Activated T-helper 1 cell treated with anti-CD3 and anti-CD28 coated beads, Interleukin-12 subunit alpha, Interleukin-12 subunit beta, Interleukin-2, Interleukin-4 antibody, amounts not matched to agents 30 ng/mL and 10 ng/mL and 1 ng/mL, durations not matched to agents 14 hours and 24 hours and 36 hours (primary cell): ENCODE data around the gene RXRA. TPM values are rescaled to one million over a fixed set of nuclear protein-coding genes. Genes with fewer than 3 reads are reported as not detected.

ENCODE experiments used
- DNase-seq: peaks from one replicate; pipeline ENCODE4 v3.0.0; 2021; ENCODE audit warnings: low spot score
- H3K27ac Mint-ChIP-seq: one replicate; pipeline ENCODE4 v1.8.0; 2021; ENCODE audit warnings: mild to moderate bottlenecking, mixed read lengths
- H3K27me3 Mint-ChIP-seq: one replicate; pipeline ENCODE4 v1.8.0; 2022; ENCODE audit warnings: mild to moderate bottlenecking, moderate library complexity, mixed read lengths; ENCODE audit not compliant: insufficient read depth
- H3K36me3 Mint-ChIP-seq: one replicate; pipeline ENCODE4 v1.8.0; 2021; ENCODE audit warnings: low read depth, mixed read lengths
- H3K4me1 Mint-ChIP-seq: one replicate; pipeline ENCODE4 v1.8.0; 2021; ENCODE audit warnings: low read depth, mixed read lengths
- H3K4me3 Mint-ChIP-seq: one replicate; pipeline ENCODE4 v1.8.0; 2021; ENCODE audit warnings: mild to moderate bottlenecking, moderate library complexity, mixed read lengths
- H3K9me3 Mint-ChIP-seq: one replicate; pipeline ENCODE4 v1.8.0; 2021; ENCODE audit warnings: mixed read lengths
- intact Hi-C: fragments of 100-400 bp; cut with micrococcal nuclease; formaldehyde crosslinking; loops from one replicate; pipeline ENCODE4 v1.15.1; 2024
- total RNA-seq: library from RNA; stranded (reverse); gene quantifications from 2 replicates; pipeline ENCODE4 v1.2.3, GENCODE V29; 2022

Gene RXRA
- total RNA-seq, 1 donor from 2014 or later: 0.91 TPM

DNA sequence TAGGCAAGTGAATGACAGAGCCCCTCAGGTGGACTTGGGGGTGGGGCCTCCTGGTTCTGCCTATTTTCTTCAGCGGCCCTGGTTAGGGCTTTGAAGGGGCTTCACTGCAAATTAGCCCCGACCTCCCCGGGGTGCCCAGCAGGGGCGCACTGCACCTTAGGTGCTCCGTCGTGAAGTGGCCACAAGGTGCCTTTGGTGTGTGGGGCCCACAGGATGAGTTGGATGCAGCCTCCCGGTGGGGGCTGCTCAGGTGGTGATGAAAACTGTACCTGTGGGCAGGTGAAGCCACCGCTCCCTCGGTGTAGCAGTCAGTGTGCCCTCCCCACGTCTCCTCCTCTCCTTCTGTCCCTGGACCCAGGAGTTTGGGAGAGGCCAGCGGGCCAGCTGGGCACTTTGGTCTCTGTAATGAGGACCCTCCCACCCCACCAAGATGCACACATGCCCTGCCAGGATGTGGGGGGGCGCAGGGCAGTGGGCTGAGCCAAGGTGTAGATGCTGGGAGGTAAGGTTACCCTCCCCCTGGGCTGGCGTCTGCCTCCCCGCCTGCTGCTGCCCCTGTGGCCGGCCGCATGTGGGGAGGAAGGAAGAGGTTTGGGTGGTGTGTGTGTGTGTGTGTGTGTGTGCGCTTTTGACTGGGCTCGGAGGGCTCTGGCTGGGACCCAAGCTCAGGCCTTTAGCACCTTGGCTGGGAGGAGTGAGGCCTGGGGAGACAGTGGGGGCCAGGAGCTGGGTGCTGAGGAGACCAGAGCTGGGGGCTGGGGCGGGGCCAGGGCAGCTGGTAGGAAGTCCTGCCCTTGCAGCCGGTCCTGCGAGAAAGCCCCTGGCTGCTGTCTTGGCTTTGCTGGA lies 55.6 kb downstream of the RXRA start:
- DNase-seq: no peak
- H3K4me3 Mint-ChIP-seq: no peak overlapping the region
- H3K9me3 Mint-ChIP-seq: no peaks in the 10 kb centered on the region
- no peaks in the 10 kb centered on the region for H3K36me3 Mint-ChIP-seq
- H3K4me1 Mint-ChIP-seq: peaks cover 10% of the 10 kb centered on the region
- intact Hi-C loops: no loop called here
- peaks cover 13% of the 10 kb centered on the region for H3K27me3 Mint-ChIP-seq
- H3K27ac Mint-ChIP-seq: no peak overlapping the region

DNA sequence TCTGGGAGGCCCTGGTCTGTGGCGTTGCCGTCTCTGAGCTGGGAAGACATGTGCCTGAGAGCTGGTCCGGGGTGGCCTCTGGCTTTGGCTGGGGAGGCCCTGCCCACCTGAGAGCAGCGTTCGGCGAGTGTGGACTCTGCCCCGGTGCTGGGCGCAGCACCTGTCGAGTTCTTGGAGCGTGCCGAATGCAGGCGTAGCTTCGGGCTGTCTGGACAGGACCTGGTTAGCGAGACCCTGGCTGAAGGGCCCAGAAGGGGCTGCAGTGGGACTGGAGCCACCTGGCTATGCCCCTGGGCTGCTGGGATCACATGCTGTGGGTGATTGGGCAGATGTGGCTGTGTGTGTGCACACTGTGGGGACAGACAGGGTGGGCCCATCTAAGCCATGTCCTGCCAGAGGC lies 56.5 kb downstream of the RXRA start:
- DNase-seq: no peak
- Mint-ChIP-seq H3K4me1 (peaks cover 10% of the 10 kb centered on the region), H3K27ac (no peak overlapping the region), H3K4me3 (no peak overlapping the region), H3K36me3 (no peaks in the 10 kb centered on the region), H3K9me3 (no peaks in the 10 kb centered on the region), H3K27me3 (peaks cover 17% of the 10 kb centered on the region)
- intact Hi-C loops: no loop called here

DNA sequence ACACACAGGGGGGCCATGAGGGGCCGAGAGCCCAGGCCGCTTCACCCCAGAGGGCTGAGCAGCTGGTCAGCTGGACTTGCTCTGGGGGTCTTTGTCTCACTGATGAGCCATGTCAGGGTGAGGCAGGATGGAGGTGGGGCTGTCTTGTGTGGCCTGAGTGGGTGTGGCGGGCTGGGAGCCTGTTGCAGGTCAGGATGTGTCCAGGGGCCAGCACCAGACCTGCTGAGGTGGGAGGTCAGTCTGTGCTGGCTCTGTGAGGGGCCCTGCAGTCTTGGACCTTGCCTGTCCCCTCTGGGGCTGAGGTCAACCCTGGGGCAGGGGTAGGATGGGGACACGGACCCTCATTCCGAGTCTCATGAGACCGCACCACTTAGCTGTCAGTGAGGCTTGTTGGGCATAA lies 56.9 kb downstream of the RXRA start:
- peaks cover 21% of the 10 kb centered on the region for H3K27me3 Mint-ChIP-seq
- H3K36me3 Mint-ChIP-seq: no peaks in the 10 kb centered on the region
- intact Hi-C loops: no loop called here
- H3K4me3 Mint-ChIP-seq: no peak overlapping the region
- no peak overlapping the region for H3K27ac Mint-ChIP-seq
- DNase-seq: no peak
- peaks cover 10% of the 10 kb centered on the region for H3K4me1 Mint-ChIP-seq
- no peaks in the 10 kb centered on the region for H3K9me3 Mint-ChIP-seq

DNA sequence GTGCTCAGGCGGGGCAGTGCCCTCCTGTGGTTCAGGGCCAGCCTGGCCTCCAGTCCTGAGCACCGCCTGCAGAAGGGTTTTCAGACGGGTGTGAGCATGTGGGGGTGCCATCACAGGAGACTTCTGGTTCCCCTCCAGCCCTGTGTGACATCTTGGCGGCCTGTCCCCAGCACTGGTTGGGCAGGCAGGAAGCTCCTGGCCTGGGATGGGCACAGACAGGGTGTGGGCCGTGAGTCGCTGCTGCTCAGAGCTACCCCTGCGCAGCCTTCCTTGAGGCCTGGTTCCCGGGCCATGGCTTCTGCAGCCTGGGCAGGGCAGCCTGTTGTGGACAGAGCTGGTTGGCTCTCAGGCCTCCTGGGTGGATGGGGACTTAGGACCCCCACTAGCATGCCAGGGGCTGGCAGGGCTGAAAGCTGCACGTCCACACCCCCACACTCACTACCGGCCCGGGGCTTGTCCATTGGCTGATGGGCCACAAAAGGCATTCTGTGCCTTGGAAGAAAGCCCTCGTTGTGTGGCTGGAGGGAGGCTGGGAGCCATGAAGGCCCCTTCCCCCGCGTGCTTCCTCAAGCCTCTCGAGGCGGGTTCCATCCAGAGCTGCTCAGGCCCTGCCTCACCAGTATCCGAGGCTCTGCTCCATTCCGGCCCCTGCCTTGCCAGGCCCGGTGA lies 58.7 kb downstream of the RXRA start:
- no peak overlapping the region for H3K27ac Mint-ChIP-seq
- DNase-seq: no peak
- intact Hi-C loops: no loop called here
- peaks cover 10% of the 10 kb centered on the region for H3K4me1 Mint-ChIP-seq
- H3K36me3 Mint-ChIP-seq: no peaks in the 10 kb centered on the region
- H3K27me3 Mint-ChIP-seq: peaks cover 33% of the 10 kb centered on the region
- no peak overlapping the region for H3K4me3 Mint-ChIP-seq
- H3K9me3 Mint-ChIP-seq: no peaks in the 10 kb centered on the region

DNA sequence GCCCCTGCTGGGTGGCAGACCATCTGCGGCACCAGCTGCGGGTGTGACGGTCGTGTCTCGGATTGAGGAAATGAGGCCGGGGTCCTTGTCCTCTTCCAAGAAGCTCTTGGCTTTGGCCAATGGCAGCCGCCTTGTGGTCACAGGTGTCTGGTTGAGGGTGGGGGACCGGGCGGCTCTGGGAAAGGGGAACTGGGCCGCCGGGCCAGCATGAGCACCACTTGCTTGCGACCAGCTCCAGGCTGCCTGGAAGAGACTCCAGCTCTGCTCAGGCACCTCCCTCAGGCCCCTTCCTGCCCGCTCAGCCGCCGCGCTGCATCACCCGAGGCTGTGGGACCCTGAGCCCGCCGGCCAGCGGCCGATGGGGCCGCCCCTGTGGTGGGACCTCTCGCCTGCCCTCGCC lies 59.7 kb downstream of the RXRA start:
- H3K36me3 Mint-ChIP-seq: no peaks in the 10 kb centered on the region
- H3K4me1 Mint-ChIP-seq: peaks cover 17% of the 10 kb centered on the region
- H3K27me3 Mint-ChIP-seq: peaks cover 37% of the 10 kb centered on the region
- DNase-seq: no peak
- no peak overlapping the region for H3K27ac Mint-ChIP-seq
- H3K4me3 Mint-ChIP-seq: no peak overlapping the region
- no peaks in the 10 kb centered on the region for H3K9me3 Mint-ChIP-seq
- intact Hi-C loops: no loop called here

DNA sequence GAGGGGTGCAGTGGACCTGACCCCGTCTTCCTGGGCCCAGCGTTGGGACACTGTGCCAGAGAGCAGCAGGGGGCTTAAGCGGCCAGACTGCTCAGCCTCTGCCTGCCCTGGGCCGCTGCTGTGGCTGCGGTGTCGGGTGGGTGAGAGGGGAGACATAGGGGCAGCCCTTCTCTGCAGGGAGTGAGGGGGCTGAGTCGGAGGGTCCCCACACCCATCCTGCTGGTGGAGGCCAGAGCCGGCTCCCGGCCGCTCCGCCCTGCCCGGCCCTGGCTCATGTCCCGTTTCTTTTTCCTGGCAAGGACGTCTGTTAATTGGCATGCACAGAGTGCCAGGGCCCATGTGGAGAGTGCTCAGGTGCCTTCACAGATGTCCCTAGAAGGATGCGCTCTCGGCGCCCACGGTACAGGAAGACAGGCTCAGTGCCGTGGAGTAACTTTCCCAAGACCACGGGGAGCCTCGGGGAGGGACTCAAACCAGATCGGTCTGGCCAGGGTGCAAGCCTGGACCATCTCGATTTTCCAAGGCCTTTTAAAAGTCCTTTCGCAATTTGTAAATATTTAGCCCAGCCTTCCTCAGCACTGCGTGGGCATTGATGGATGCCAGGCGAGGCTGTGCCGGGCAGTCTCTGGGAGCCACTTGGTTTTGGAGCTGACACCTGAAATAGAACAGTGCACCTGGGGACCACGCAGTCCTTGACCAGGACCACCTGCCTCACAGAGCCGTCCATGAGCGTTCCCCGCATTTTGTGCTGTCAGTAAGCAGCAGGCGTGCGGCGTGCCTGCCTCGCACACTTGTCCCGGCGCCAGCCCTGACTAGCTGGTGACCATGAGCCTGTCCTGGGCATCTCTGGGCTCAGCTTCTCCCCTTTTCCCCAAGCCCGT lies 60.9 kb downstream of the RXRA start:
- H3K4me3 Mint-ChIP-seq: no peak overlapping the region
- no peaks in the 10 kb centered on the region for H3K36me3 Mint-ChIP-seq
- H3K27ac Mint-ChIP-seq: no peak overlapping the region
- no peak for DNase-seq
- H3K9me3 Mint-ChIP-seq: no peaks in the 10 kb centered on the region
- H3K4me1 Mint-ChIP-seq: peaks cover 22% of the 10 kb centered on the region
- intact Hi-C loops: no loop called here
- H3K27me3 Mint-ChIP-seq: peaks cover 27% of the 10 kb centered on the region

DNA sequence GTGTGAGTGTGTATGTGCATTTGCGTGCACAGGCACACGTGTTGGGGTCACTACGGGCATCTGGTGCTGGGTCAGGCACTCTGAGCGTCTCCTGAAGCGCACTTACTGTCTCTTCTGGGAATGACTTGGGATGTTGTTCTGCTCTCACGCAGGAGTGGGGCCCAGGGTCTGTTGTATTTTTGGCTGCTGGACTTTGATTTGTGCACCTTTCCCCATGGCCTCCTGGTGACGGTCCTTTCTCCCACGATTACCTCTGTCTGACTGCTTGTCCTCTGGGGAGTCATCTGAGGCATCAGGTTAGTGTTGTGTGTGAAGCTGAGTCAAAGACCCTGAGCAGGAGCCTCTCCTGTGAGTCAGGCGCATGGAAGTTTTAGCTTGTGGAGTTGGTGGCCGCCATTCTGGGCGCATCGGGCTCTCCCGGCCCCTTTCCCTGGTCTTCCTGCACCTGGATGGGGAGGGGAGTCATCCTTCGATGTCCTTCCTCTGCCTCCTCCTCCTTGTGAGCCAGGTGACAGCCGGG lies 62.1 kb downstream of the RXRA start:
- DNase-seq: no peak
- Mint-ChIP-seq H3K27ac (no peak overlapping the region), H3K36me3 (no peaks in the 10 kb centered on the region), H3K4me1 (peaks cover 22% of the 10 kb centered on the region), H3K9me3 (no peaks in the 10 kb centered on the region), H3K27me3 (peaks cover 30% of the 10 kb centered on the region), H3K4me3 (no peak overlapping the region)
- intact Hi-C loops: no loop called here

DNA sequence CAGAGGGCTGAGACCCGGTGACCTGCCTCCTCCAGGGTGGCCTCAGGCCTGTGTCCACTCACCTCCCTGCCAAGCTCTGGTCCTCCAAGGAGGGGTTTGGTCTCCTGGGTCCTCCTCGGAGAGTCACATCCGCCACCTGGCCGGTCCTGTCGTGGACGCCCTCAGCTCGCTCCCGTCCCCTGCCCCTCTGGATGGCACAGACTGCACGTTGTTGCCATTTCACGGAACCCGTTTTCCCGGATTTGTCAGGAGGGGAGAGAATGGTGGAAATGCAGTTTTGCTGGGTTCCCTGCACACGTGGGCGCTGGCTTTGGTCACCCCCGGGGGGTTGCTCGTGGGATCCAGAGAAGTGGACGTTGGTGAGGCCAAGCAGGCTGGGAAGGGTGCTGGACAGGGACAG lies 62.7 kb downstream of the RXRA start:
- Mint-ChIP-seq H3K27me3 (peaks cover 32% of the 10 kb centered on the region), H3K27ac (no peak overlapping the region), H3K9me3 (peaks cover 3% of the 10 kb centered on the region), H3K4me3 (no peak overlapping the region), H3K4me1 (peaks cover 23% of the 10 kb centered on the region), H3K36me3 (no peaks in the 10 kb centered on the region)
- intact Hi-C loops: no loop called here
- no peak for DNase-seq

DNA sequence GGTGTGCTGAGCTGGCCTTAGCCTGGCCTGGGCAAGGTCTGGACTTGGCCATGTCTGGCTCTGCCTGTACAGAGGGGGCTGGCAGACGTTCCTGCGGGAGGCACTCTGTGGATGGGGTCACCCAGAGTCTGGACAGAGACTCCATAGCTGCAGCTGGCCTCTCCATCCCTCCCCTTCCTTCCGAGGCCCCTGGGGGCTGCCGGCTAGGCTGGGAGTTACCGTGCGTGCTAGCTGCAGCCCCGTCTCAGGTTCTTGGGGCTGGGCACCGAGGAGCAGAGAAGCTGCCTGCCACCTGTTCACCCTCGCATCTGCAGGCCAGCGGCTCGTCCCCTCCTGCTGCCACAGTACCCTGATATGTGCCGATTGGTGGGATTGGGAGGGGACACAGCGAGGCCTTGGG lies 63.4 kb downstream of the RXRA start:
- Mint-ChIP-seq H3K9me3 (peaks cover 6% of the 10 kb centered on the region), H3K27ac (no peak overlapping the region), H3K36me3 (no peaks in the 10 kb centered on the region), H3K4me1 (peaks cover 23% of the 10 kb centered on the region), H3K4me3 (no peak overlapping the region), H3K27me3 (peaks cover 30% of the 10 kb centered on the region)
- intact Hi-C loops: loop anchor here (1.0 to 5.0 kb wide), 3 partner anchors 54 to 322 kb away; partner anchors contain the start of genes BRD3 and RXRA
- DNase-seq: no peak

DNA sequence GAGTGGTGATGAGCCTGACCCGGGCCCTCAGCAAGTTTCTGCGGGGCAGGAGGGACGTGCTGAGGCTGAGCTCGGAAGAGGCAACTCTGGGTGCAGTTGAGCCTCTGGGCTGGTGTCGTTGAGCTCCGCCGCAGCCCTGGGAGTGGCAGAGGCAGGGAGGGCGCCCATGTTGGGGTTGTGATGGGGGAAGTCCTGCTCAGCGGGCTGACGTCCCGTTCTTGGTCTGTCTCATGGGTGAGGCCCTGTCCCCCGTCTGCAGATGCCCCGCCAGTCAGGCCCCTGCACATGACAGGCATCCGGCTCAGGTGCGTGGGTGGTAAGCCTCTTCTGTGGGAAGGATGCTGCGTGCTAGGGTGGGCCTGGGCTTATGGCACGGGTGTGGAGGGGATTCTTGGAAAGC lies 64.3 kb downstream of the RXRA start:
- intact Hi-C loops: loop anchor here (1.0 to 5.0 kb wide), 3 partner anchors 53 to 323 kb away; partner anchors contain the start of genes BRD3 and RXRA
- Mint-ChIP-seq H3K27me3 (peaks cover 33% of the 10 kb centered on the region), H3K36me3 (no peaks in the 10 kb centered on the region), H3K27ac (peak overlapping the region; percentile 82), H3K9me3 (peaks cover 6% of the 10 kb centered on the region), H3K4me3 (peak overlapping the region; percentile 51), H3K4me1 (peaks cover 27% of the 10 kb centered on the region)
- peak; percentile 48 for DNase-seq

DNA sequence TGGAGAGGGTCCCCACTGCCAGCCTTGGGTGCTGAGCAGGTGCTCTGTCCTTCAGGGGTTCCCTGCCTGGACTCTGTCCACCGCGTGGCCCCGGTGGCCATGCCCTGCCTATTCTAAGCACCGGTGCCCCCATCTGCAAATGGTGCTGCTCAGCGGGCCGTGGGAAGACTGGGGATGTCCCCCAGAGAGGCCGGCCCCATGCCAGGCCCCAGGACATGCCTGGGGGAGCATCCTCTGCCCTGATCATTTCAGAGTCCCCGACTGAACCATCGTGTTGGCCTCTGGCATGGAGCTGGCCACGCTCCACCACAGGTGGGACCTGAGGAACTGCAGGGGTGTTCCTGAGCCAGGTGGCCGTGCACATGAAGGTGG lies 64.7 kb downstream of the RXRA start:
- no peak for DNase-seq
- Mint-ChIP-seq H3K4me3 (peak overlapping the region; percentile 51), H3K36me3 (no peaks in the 10 kb centered on the region), H3K9me3 (peaks cover 6% of the 10 kb centered on the region), H3K27ac (peak overlapping the region; percentile 82), H3K27me3 (peaks cover 33% of the 10 kb centered on the region), H3K4me1 (peaks cover 31% of the 10 kb centered on the region)
- intact Hi-C loops: loop anchor here (1.0 to 5.0 kb wide), 6 partner anchors 16 to 324 kb away; partner anchors contain the start of genes BRD3, RNU6ATAC and RXRA
